Adrenal gland (tissue), 19 donors: ENCODE measurements around the gene CYP3A7. TPM values are rescaled to one million over a fixed set of nuclear protein-coding genes. Genes with fewer than 3 reads are reported as not detected.

Source experiments
- DNase-seq, 7 donors: peaks; one replicate each; pipeline ENCODE4 v3.0.0-alpha.2; 2019 to 2020
- H3K27ac ChIP-seq, 5 donors: fragments of 200-600 bp; sonication (generic) in 4 of 5; 1 replicate in 3 of 5; 2 replicates in 2 of 5; pipeline versions ENCODE4 v1.5.1 to v1.8.0; 2016 to 2020; ENCODE audit warnings: mild to moderate bottlenecking in 1 of 5
- H3K27me3 ChIP-seq: fragments of 200-600 bp; 2 replicates; pipeline ENCODE4 v1.8.0; 2021
- H3K36me3 ChIP-seq, 2 donors: fragments of 200-600 bp; replicated peaks in 1 of 2; 1 replicate in 1 of 2; 2 replicates in 1 of 2; pipeline versions ENCODE4 v1.5.1 to v1.8.0; 2018 to 2022
- H3K4me1 ChIP-seq, 2 donors: fragments of 200-600 bp; replicated peaks in 1 of 2; 1 replicate in 1 of 2; 2 replicates in 1 of 2; pipeline versions ENCODE4 v1.5.1 to v1.8.0; 2018 to 2021
- H3K4me3 ChIP-seq, 4 donors: fragments of 200-600 bp; sonication (generic) in 3 of 4; one replicate each; pipeline ENCODE4 v1.5.1; 2016 to 2018
- H3K9me3 ChIP-seq, 3 donors: fragments of 200-600 bp; sonication (generic) in 1 of 3; replicated peaks in 1 of 3; 1 replicate in 2 of 3; 2 replicates in 1 of 3; pipeline versions ENCODE4 v1.5.1 to v1.8.0; 2016 to 2021
- POLR2A ChIP-seq, 2 donors: fragments of 450-650 bp; IDR thresholded peaks; one replicate each; pipeline ENCODE4 v1.6.1; 2017; ENCODE audit warnings: antibody characterized with exemption in 2 of 2, mild to moderate bottlenecking in 2 of 2, moderate library complexity in 1 of 2
- WGBS, 4 donors: extraction: QIAGEN DNeasy Blood & Tissue Kit in 2 of 4; methylation state at CpG; one replicate each; pipeline versions ENCODE4 v1.1.5 to v1.1.7; 2013 to 2017; 5-methylcytosine and 5-hydroxymethylcytosine counted together
- intact Hi-C, 2 donors: fragments of 100-400 bp; cut with DNase I; formaldehyde crosslinking; loops; one replicate each; pipeline versions ENCODE4 v1.14.1 to v1.15.0; 2022 to 2023
- long read RNA-seq, 10 donors: library from polyadenylated mRNA in 3 of 10; unstranded in 2 of 10; stranded (forward) in 1 of 10; transcript quantifications; one replicate each; pipeline ENCODE4 v2.0.0 and lab custom pipeline, GENCODE V29; 2021 to 2026
- polyA plus RNA-seq, 3 donors: library from polyadenylated mRNA; stranded (reverse); fragments of 200-250 nt in 2 of 3; fragments of 350-450 nt in 1 of 3; fragmentation: Illumina TruSeq in 1 of 3; extraction: RNeasy Lipid Tissue Mini Kit (QIAGEN cat#74804) in 1 of 3; gene quantifications; one replicate each; pipeline ENCODE4 v1.2.3, GENCODE V29; 2013 to 2014
- total RNA-seq, 9 donors: library from RNA; depleted of rRNA in 4 of 9; stranded (reverse); fragments of >200 nt in 4 of 9; fragments of 120-200 nt in 1 of 9; fragmentation: NEBNext Ultra II Directional in 1 of 9; extraction: Animal tissue kit (Norgen Biotek cat#: 25700) in 1 of 9; gene quantifications; one replicate each; pipeline versions ENCODE4 v1.1.0 to v1.2.4, GENCODE V29; 2013 to 2023
- TF ChIP-seq, protein P1 (sequence below), 6 experiments: fragments of 450-650 bp in 4 of 6; fragments of 200-600 bp in 2 of 6; sonication (generic) in 1 of 6; IDR thresholded peaks; 1 replicate in 5 of 6; 2 replicates in 1 of 6; pipeline versions ENCODE4 v1.5.1 to v1.8.0; 2016 to 2021; ENCODE audit warnings: antibody characterized with exemption in 6 of 6, mild to moderate bottlenecking in 2 of 6, moderate library complexity in 1 of 6
- donor health status: healthy with polysubstance abuse.
- donor health status: Bipolar disorder and iron deficiency.
- donor health status: DM: yes; HTN: yes; CAD: no.
- donor health status: DM: no; HTN: no; CAD: no.
- donor health status: DM: no; HTN: no; CAD: no.
- donor health status: DM: yes; HTN: yes; CAD: no.

The CYP3A7 gene
- total RNA-seq = 1 to 10 TPM in 4 of 9 donors, under 1 TPM in 2, not detected in 3; 0.27 to 3.0 (median 1.3) TPM
- under 1 TPM; 0.09 to 0.32 (median 0.20) TPM for polyA plus RNA-seq
- long read RNA-seq, donor 1, partial matches to known transcripts = 0 of 1 reads
- long read RNA-seq, donor 1, other reads (novel, unspliced or antisense) = 0 of 1 reads
- long read RNA-seq, donor 2 = 0 reads
- long read RNA-seq, donor 3 = 0 reads
- long read RNA-seq, donor 4 = 0 reads
- long read RNA-seq, donor 5 = 0 reads
- long read RNA-seq, donor 6 = 0 reads
- long read RNA-seq, donor 7 = 0 reads
- long read RNA-seq, donor 8, partial matches to known transcripts = 0 of 4 reads
- long read RNA-seq, donor 8, other reads (novel, unspliced or antisense) = 0 of 4 reads
- long read RNA-seq, donor 9, partial matches to known transcripts = 0 of 1 reads
- long read RNA-seq, donor 9, other reads (novel, unspliced or antisense) = 0 of 1 reads
- long read RNA-seq, donor 10, partial matches to known transcripts = 0 of 2 reads
- long read RNA-seq, donor 10, other reads (novel, unspliced or antisense) = 0 of 2 reads

DNA sequence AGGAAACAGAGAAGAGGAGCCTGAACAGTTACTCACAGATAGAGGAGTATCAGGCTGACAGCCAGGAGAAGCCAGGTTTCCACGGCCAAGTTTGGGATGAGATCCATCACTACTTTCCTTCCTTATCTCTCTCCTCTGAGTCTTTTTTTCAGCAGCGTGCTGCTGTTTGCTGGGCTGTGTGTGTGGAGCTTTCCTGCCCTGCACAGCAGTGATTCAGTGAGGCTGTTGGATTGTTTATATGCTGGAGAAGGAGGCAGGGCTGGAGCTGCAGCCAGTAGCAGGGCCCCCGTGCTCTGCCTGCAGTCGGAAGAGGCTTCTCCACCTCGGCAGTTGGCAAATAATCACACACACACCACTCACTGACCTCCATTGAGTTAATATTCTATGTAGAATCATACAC is at the start of gene CYP3A7:
TSS of gene CYP3A7 (minus strand) at position 210 of the 400 bp plus-strand sequence. CDS start at position 107, 103 bp downstream.
- DNase-seq = peak in 2 of 7 donors; percentile 6 to 17
- no peak for TF ChIP-seq POLR2A (IDR thresholded peaks at IDR 0.05)
- TF ChIP-seq, protein P1, sequence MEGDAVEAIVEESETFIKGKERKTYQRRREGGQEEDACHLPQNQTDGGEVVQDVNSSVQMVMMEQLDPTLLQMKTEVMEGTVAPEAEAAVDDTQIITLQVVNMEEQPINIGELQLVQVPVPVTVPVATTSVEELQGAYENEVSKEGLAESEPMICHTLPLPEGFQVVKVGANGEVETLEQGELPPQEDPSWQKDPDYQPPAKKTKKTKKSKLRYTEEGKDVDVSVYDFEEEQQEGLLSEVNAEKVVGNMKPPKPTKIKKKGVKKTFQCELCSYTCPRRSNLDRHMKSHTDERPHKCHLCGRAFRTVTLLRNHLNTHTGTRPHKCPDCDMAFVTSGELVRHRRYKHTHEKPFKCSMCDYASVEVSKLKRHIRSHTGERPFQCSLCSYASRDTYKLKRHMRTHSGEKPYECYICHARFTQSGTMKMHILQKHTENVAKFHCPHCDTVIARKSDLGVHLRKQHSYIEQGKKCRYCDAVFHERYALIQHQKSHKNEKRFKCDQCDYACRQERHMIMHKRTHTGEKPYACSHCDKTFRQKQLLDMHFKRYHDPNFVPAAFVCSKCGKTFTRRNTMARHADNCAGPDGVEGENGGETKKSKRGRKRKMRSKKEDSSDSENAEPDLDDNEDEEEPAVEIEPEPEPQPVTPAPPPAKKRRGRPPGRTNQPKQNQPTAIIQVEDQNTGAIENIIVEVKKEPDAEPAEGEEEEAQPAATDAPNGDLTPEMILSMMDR (IDR thresholded peaks at IDR 0.05) = no peak
- intact Hi-C loops = no loop called here
- no peaks in the 10 kb centered on the region for H3K36me3 ChIP-seq
- no peaks in the 10 kb centered on the region for H3K27me3 ChIP-seq
- H3K4me1 ChIP-seq = no peaks in the 10 kb centered on the region
- WGBS, 4 donors = 73 to 79% (median 74%) methylated on average over 5 of the region's 5 CpGs
- H3K27ac ChIP-seq = no peak within 1 kb of the TSS
- H3K9me3 ChIP-seq = no peaks in the 10 kb centered on the region
- no peak within 1 kb of the TSS for H3K4me3 ChIP-seq

DNA sequence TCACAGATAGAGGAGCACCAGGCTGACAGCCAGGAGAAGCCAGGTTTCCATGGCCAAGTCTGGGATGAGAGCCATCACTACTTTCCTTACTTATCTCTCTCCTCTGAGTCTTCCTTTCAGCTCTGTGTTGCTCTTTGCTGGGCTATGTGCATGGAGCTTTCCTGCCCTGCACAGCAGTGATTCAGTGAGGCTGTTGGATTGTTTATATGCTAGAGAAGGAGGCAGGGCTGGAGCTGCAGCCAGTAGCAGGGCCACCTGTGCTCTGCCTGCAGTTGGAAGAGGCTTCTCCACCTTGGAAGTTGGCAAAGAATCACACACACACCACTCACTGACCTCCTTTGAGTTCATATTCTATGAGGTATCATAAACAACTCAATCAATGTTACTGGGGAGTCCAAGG is 49.0 kb upstream of the CYP3A7 start, which contains the start of gene CYP3A4:
TSS of gene CYP3A4 (minus strand) at position 178 of the 400 bp plus-strand sequence. CDS start at position 75, 103 bp downstream.
- H3K4me1 ChIP-seq = no peaks in the 10 kb centered on the region
- H3K27me3 ChIP-seq = no peaks in the 10 kb centered on the region
- peak in 5 of 7 donors; percentile 23 to 56 (median 38) for DNase-seq
- H3K27ac ChIP-seq = no peak within 1 kb of the TSS
- TF ChIP-seq, protein P1 (IDR thresholded peaks at IDR 0.05) = no peak
- no peak for TF ChIP-seq POLR2A (IDR thresholded peaks at IDR 0.05)
- no peak within 1 kb of the TSS for H3K4me3 ChIP-seq
- intact Hi-C loops = no loop called here
- H3K36me3 ChIP-seq = no peaks in the 10 kb centered on the region
- no peaks in the 10 kb centered on the region for H3K9me3 ChIP-seq

DNA sequence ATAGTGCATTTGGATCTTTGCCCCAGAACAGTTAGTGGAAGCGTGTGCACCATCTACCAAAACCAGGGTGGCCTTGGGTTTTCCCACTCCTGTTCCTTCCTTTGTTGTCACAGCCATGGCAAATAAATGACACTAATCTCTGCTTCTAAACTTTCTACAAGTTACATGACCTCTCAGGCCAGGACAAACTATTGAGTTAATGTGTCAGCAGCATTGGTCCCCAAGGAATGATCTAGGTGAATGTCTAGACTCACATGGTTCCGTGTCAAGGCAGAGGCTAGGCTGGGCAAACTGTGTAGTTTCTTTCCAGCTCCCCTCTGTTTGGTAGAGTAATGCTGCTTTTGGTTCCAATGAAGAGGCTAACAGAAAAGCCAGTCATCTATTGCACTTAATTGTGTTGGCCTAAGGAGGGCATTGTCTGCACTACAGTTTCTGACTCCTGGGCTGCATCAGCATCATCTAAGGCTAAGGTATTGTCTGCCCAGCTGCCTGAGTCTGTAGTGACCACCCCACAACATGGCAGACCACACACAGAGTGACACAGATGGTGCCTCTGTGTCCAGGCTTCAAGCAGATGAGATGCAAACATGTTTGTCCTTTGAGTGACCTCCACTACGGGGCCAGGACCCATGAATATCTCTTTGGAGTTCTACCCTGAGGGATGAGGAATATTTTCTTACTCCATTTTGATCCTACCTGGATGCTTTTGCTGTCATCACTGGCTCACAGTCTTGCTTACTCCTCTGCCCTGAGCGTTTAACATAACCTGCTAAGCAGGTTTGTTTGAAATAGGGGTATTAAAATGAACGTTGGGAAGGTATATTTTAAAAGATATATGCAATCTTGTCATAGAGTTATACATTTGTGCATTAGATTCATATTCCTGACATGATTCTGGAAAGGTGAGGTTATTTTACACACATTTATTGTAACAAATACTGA is 47.3 kb upstream of the CYP3A7 start:
- intact Hi-C loops = no loop called here
- WGBS, 4 donors = 73 to 83% (median 79%) methylated on average over 4 to 5 of the region's 5 CpGs

More for the DNA sequence above, 47.3 kb upstream of the CYP3A7 start:
- no peaks in the 10 kb centered on the region for H3K9me3 ChIP-seq
- no peak overlapping the region for H3K4me3 ChIP-seq
- H3K27me3 ChIP-seq = no peaks in the 10 kb centered on the region
- no peaks in the 10 kb centered on the region for H3K36me3 ChIP-seq
- no peak for DNase-seq
- TF ChIP-seq POLR2A (IDR thresholded peaks at IDR 0.05) = no peak
- TF ChIP-seq, protein P1 (IDR thresholded peaks at IDR 0.05) = no peak
- H3K27ac ChIP-seq = no peak overlapping the region
- no peaks in the 10 kb centered on the region for H3K4me1 ChIP-seq
